HG03095 (cell line): Measurements from ENCODE around the gene PDZK1IP1.
"Not testable (repeated sequence)": the region's sequence is repeated elsewhere in the genome, so short reads cannot be mapped to it uniquely, and the experiment has no call there.

Source experiments
- ATAC-seq: cut with Tn5 transposase; IDR thresholded peaks from one replicate; pipeline ENCODE4 v1.9.1; 2021; ENCODE audit warnings: moderate library complexity; ENCODE audit not compliant: unreplicated experiment

Gene PDZK1IP1

GRCh38 chr1:47181955-47182675 lies 7.7 kb downstream of the PDZK1IP1 start:
- ATAC-seq, result no peak

GRCh38 chr1:47181095-47181954 lies 8.5 kb downstream of the PDZK1IP1 start:
- no peak for ATAC-seq

GRCh38 chr1:47180603-47181094 lies 9.2 kb downstream of the PDZK1IP1 start:
- no peak for ATAC-seq

- no peak for ATAC-seq
These were observed 9.8 kb downstream of the PDZK1IP1 start for GRCh38 chr1:47179988-47180563.

- ATAC-seq, result peak; percentile 84
These were observed 10.5 kb downstream of the PDZK1IP1 start for GRCh38 chr1:47179017-47179987.

GRCh38 chr1:47178654-47179016 lies 11.2 kb downstream of the PDZK1IP1 start:
- no peak for ATAC-seq

GRCh38 chr1:47178020-47178419 lies 11.8 kb downstream of the PDZK1IP1 start:
- ATAC-seq, result no peak

GRCh38 chr1:47175227-47175934 lies 14.5 kb downstream of the PDZK1IP1 start:
- ATAC-seq, result no peak

- ATAC-seq, result no peak
These were observed 15.2 kb downstream of the PDZK1IP1 start for GRCh38 chr1:47174656-47175020.

- ATAC-seq, result no peak
These were observed 17.1 kb downstream of the PDZK1IP1 start for GRCh38 chr1:47172782-47173181.

GRCh38 chr1:47164552-47164951 lies 25.3 kb downstream of the PDZK1IP1 start:
- ATAC-seq, result no peak

- no peak for ATAC-seq
These were observed 28.4 kb downstream of the PDZK1IP1 start for GRCh38 chr1:47161298-47162040.

GRCh38 chr1:47160716-47161115 lies 29.1 kb downstream of the PDZK1IP1 start:
- no peak for ATAC-seq

GRCh38 chr1:47157957-47158356 lies 31.9 kb downstream of the PDZK1IP1 start:
- not testable (repeated sequence) for ATAC-seq

GRCh38 chr1:47156457-47156856 lies 33.4 kb downstream of the PDZK1IP1 start:
- not testable (repeated sequence) for ATAC-seq

GRCh38 chr1:47149162-47149561 lies 40.7 kb downstream of the PDZK1IP1 start:
- ATAC-seq, result not testable (repeated sequence)

GRCh38 chr1:47147047-47147785 lies 42.6 kb downstream of the PDZK1IP1 start:
- no peak for ATAC-seq

GRCh38 chr1:47146495-47146894 lies 43.3 kb downstream of the PDZK1IP1 start:
- not testable (repeated sequence) for ATAC-seq
